ENCODE results near the gene CFAP73. TPM values are rescaled to one million over a fixed set of nuclear protein-coding genes. Genes with fewer than 3 reads are reported as not detected.
A peak's percentile ranks its signal among the peaks of the same experiment; 100 is the strongest.

CFAP73 gene
- total and polyA plus RNA-seq, 2 experiments from 2014 or later: 0.50 to 0.59 TPM

DNA sequence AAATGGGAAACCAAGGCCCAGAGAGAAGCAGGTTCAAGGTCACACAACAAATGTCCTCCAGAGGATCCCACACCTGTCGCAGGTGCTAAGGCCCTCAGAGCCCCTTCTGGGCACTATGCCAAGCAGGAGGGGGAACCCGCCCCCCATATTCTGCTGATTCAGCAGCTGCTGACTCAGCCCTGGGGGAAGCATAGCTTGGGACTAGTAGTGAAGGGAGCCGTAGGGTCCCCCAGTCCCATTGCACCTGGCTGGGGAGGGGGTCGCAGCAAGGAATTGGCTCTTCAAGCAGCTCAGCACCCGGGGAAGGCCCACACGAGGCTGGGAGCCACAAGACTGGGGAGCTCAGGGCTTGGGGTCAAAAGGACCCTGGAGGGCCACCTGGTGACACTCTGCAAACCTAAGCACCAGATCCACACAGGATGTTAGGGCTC, 15.0 kb upstream of the CFAP73 start (continued):
- TF ChIP-seq, protein P1, sequence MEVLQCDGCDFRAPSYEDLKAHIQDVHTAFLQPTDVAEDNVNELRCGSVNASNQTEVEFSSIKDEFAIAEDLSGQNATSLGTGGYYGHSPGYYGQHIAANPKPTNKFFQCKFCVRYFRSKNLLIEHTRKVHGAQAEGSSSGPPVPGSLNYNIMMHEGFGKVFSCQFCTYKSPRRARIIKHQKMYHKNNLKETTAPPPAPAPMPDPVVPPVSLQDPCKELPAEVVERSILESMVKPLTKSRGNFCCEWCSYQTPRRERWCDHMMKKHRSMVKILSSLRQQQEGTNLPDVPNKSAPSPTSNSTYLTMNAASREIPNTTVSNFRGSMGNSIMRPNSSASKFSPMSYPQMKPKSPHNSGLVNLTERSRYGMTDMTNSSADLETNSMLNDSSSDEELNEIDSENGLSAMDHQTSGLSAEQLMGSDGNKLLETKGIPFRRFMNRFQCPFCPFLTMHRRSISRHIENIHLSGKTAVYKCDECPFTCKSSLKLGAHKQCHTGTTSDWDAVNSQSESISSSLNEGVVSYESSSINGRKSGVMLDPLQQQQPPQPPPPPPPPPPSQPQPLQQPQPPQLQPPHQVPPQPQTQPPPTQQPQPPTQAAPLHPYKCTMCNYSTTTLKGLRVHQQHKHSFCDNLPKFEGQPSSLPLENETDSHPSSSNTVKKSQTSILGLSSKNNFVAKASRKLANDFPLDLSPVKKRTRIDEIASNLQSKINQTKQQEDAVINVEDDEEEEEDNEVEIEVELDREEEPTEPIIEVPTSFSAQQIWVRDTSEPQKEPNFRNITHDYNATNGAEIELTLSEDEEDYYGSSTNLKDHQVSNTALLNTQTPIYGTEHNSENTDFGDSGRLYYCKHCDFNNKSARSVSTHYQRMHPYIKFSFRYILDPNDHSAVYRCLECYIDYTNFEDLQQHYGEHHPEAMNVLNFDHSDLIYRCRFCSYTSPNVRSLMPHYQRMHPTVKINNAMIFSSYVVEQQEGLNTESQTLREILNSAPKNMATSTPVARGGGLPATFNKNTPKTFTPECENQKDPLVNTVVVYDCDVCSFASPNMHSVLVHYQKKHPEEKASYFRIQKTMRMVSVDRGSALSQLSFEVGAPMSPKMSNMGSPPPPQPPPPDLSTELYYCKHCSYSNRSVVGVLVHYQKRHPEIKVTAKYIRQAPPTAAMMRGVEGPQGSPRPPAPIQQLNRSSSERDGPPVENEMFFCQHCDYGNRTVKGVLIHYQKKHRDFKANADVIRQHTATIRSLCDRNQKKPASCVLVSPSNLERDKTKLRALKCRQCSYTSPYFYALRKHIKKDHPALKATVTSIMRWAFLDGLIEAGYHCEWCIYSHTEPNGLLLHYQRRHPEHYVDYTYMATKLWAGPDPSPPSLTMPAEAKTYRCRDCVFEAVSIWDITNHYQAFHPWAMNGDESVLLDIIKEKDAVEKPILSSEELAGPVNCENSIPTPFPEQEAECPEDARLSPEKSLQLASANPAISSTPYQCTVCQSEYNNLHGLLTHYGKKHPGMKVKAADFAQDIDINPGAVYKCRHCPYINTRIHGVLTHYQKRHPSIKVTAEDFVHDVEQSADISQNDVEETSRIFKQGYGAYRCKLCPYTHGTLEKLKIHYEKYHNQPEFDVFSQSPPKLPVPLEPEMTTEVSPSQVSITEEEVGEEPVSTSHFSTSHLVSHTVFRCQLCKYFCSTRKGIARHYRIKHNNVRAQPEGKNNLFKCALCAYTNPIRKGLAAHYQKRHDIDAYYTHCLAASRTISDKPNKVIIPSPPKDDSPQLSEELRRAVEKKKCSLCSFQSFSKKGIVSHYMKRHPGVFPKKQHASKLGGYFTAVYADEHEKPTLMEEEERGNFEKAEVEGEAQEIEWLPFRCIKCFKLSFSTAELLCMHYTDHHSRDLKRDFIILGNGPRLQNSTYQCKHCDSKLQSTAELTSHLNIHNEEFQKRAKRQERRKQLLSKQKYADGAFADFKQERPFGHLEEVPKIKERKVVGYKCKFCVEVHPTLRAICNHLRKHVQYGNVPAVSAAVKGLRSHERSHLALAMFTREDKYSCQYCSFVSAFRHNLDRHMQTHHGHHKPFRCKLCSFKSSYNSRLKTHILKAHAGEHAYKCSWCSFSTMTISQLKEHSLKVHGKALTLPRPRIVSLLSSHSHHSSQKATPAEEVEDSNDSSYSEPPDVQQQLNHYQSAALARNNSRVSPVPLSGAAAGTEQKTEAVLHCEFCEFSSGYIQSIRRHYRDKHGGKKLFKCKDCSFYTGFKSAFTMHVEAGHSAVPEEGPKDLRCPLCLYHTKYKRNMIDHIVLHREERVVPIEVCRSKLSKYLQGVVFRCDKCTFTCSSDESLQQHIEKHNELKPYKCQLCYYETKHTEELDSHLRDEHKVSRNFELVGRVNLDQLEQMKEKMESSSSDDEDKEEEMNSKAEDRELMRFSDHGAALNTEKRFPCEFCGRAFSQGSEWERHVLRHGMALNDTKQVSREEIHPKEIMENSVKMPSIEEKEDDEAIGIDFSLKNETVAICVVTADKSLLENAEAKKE (CRISPR knock-in tag; IDR thresholded peaks at IDR 0.05): no peak

DNA sequence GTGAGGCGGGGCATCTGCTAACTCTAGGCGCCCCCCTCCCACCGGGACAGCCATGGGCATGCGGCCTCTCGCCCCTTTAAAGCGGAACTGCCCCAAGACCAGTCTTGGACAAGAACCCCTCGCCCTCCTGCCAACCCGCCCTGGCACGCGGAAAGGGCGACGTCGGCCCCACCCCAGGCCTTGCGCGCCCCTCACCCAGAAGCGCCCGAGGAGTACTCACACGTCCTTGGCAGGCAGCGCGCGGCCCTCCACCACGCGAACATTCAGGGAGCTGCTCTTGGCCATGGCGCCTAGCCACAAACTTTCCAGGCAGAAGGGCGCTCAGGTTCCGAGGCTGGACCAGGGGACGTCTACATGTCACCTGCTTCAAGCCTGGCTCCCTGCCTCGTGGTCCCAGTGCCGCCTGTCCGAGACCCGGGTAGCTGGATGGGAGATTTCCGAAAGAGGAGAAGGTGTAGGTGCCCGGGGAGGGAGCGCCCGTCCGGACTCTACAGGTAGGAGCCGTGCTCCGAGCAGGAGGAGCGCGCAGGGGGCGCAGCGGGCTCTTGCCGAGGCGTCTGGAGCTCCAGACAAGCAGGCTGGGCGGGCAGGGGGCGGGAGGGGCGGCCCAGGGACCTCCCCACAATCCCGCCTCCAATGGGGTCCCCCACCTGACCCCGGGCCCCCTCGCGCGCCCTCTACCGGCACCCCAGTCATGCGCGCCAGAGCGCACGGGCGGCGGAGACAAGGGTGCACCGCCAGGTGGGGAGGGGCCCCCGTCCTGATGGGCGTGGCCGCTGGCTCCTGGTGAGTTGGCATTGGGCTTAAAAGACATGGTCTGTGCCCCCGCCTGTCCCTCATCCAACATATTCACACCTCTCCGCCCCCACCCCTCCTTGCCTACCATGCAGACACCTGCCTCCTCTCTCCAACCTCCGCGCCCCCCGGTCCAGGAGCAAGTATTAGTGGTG, 14.1 kb upstream of the CFAP73 start, which contains the start of gene RASAL1:
Gene RASAL1, minus strand, starts transcription at position 584 of the 950 bp plus-strand sequence. Its CDS starts 299 bp downstream, at position 285.
- peaks cover 14% of the 10 kb centered on the region for H3K4me1 ChIP-seq (ENCODE audit: insufficient read depth)
- Mint-ChIP-seq H3K27me3 (ENCODE audit: insufficient read depth, low read depth, poor library complexity) (peaks cover 21% of the 10 kb centered on the region), H3K4me1 (peaks cover 19% of the 10 kb centered on the region), H3K27ac (peak within 1 kb of the TSS; percentile 71), H3K4me3 (peak within 1 kb of the TSS; percentile 83), H3K9me3 (no peaks in the 10 kb centered on the region), H3K36me3 (ENCODE audit: low read depth) (no peaks in the 10 kb centered on the region)
- H3K36me3 ChIP-seq (ENCODE audit: insufficient read depth): no peaks in the 10 kb centered on the region
- peak within 1 kb of the TSS; percentile 98 for H3K4me2 ChIP-seq
- 0 out of 2 replicates have a peak, but pooled peaks cover 4% of the 10 kb centered on the region for H3F3A ChIP-seq (replicated peaks; ENCODE audit: low read depth)
- H2AFZ ChIP-seq: peak within 1 kb of the TSS; percentile 99
- no peaks in the 10 kb centered on the region for H3K9me2 ChIP-seq (ENCODE audit: insufficient read depth)
- peak within 1 kb of the TSS; percentile 80 for H3K4me3 ChIP-seq
- H3K27ac ChIP-seq (ENCODE audit: low read depth): no peak within 1 kb of the TSS
- ATAC-seq (peak; percentile 88), DNase-seq (ENCODE audit: low spot score) (peak; percentile 92)
- no peaks in the 10 kb centered on the region for H3K79me2 ChIP-seq (replicated peaks; ENCODE audit: insufficient read depth)
- peaks cover 8% of the 10 kb centered on the region for H3K27me3 ChIP-seq (ENCODE audit: insufficient read depth)
- H4K20me1 ChIP-seq (replicated peaks; ENCODE audit: insufficient read depth): no peaks in the 10 kb centered on the region
- TF ChIP-seq, protein P2, sequence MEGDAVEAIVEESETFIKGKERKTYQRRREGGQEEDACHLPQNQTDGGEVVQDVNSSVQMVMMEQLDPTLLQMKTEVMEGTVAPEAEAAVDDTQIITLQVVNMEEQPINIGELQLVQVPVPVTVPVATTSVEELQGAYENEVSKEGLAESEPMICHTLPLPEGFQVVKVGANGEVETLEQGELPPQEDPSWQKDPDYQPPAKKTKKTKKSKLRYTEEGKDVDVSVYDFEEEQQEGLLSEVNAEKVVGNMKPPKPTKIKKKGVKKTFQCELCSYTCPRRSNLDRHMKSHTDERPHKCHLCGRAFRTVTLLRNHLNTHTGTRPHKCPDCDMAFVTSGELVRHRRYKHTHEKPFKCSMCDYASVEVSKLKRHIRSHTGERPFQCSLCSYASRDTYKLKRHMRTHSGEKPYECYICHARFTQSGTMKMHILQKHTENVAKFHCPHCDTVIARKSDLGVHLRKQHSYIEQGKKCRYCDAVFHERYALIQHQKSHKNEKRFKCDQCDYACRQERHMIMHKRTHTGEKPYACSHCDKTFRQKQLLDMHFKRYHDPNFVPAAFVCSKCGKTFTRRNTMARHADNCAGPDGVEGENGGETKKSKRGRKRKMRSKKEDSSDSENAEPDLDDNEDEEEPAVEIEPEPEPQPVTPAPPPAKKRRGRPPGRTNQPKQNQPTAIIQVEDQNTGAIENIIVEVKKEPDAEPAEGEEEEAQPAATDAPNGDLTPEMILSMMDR (conservative IDR thresholded peaks at IDR 0.05; ENCODE audit: low read depth in 2 of 2): peak; percentile 57 to 85
- no peak for TF ChIP-seq JUNB (IDR thresholded peaks at IDR 0.05; ENCODE audit: unreplicated experiment)
- TF ChIP-seq POLR2AphosphoS5 (IDR thresholded peaks at IDR 0.05; ENCODE audit: low read depth): peak; percentile 59; the same call in 1 of the 2 replicates
- TF ChIP-seq ZNF331 (CRISPR knock-in tag; IDR thresholded peaks at IDR 0.05; ENCODE audit: low read depth): no peak
- no peak for TF ChIP-seq CREB1 (CRISPR knock-in tag; IDR thresholded peaks at IDR 0.05; ENCODE audit: low read depth)
- TF ChIP-seq ZNF114 (CRISPR knock-in tag; IDR thresholded peaks at IDR 0.05): no peak
